ENCODE results near the gene SLIT3. TPM values are rescaled to one million over a fixed set of nuclear protein-coding genes. Genes with fewer than 3 reads are reported as not detected.

The SLIT3 gene
- total RNA-seq, 1 experiment from 2014 or later: 0.92 TPM

DNA sequence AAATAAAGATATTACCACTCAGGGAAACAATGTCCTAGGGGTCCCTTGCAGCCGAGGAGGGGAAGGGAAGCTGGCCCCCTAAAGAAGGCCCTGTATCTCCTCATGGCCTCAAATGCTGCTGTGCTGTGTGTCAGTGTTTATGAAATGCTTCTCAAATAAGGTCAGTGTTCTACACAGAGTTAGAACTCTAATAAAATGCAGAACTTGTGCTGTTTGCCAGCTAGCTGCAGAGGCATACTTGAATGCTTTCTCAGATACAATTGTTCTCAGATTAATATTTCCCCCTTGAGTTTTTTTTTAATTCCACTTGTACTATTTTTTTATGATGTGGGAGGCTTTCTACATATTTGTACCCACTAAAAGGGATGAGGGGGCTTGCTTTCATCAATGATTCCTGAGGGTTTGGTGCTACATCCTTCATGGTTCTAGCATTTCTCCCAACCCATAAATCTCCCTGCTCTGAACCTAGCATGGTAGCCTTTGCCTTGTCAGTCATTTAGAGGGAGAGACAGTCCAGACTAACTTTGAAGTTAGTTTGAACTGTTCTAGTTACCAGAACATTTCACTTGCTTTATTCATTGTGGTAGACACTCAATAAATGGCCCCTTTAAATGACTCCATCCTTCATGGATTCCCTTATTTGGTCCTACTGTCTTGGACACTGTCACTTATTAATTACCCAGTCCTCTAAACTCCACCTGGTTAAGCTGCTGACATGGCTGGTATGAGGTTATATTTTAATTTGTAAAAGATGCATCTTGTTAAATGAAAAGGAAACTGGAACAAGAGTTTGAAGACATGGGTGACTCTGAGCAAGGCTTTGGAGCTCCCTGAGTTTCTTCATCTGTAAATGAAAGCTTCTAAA is 12.6 kb downstream of the SLIT3 start:
- H2AK5ac ChIP-seq (ENCODE audit: insufficient read length, low read length): no peak overlapping the region
- no peak overlapping the region for H2BK120ac ChIP-seq (ENCODE audit: low read depth, low read length, poor library complexity, severe bottlenecking)
- WGBS (ENCODE audit: extremely low coverage, insufficient read length, low lambda C conversion rate): no CpG with 5 or more reads among the region's 1 CpG
- H3K36me3 Mint-ChIP-seq (ENCODE audit: insufficient read depth in 1 of 3, low read depth in 3 of 3): no peaks in the 10 kb centered on the region
- H3K4me1 Mint-ChIP-seq: no peaks in the 10 kb centered on the region
- no peak overlapping the region for H2AFZ ChIP-seq (ENCODE audit: low read length)
- H3K23ac ChIP-seq (ENCODE audit: insufficient read length, low read depth, low read length): no peak overlapping the region
- no peak overlapping the region for H4K8ac ChIP-seq (replicated peaks; ENCODE audit: insufficient read length, low read depth, low read length)
- no peak overlapping the region for H3T11ph ChIP-seq (ENCODE audit: low read length)
- H4K91ac ChIP-seq (ENCODE audit: insufficient read length, low read depth, low read length): no peak overlapping the region
- H3K27ac Mint-ChIP-seq: no peak overlapping the region
- H3K4me1 ChIP-seq (ENCODE audit: insufficient read depth, low read length): no peaks in the 10 kb centered on the region
- no peaks in the 10 kb centered on the region for H3K23me2 ChIP-seq (ENCODE audit: insufficient read length, low read depth, low read length, poor library complexity, severe bottlenecking)
- no peak overlapping the region for H3K56ac ChIP-seq (ENCODE audit: insufficient read length, low read depth, low read length)
- no peak overlapping the region for H3K4me3 Mint-ChIP-seq
- H3K4me2 ChIP-seq (ENCODE audit: insufficient read depth, insufficient read length, low read length): no peak overlapping the region
- H3K9me3 ChIP-seq (ENCODE audit: control insufficient read depth, low read depth, low read length): no peaks in the 10 kb centered on the region
- no peaks in the 10 kb centered on the region for H3K79me2 ChIP-seq (ENCODE audit: insufficient read depth, low read length)
- no peak overlapping the region for H2BK20ac ChIP-seq (ENCODE audit: low read depth, low read length, poor library complexity, severe bottlenecking)
- H3K27ac ChIP-seq (ENCODE audit: insufficient read length, low read depth, low read length): no peak overlapping the region
- H3K4ac ChIP-seq (ENCODE audit: low read depth, low read length): no peak overlapping the region
- no peak overlapping the region for H2BK12ac ChIP-seq (ENCODE audit: insufficient read length, low read depth, low read length)
- H4K20me1 ChIP-seq (ENCODE audit: control insufficient read depth, insufficient read depth, insufficient read length): no peaks in the 10 kb centered on the region
- TF ChIP-seq, protein P1, sequence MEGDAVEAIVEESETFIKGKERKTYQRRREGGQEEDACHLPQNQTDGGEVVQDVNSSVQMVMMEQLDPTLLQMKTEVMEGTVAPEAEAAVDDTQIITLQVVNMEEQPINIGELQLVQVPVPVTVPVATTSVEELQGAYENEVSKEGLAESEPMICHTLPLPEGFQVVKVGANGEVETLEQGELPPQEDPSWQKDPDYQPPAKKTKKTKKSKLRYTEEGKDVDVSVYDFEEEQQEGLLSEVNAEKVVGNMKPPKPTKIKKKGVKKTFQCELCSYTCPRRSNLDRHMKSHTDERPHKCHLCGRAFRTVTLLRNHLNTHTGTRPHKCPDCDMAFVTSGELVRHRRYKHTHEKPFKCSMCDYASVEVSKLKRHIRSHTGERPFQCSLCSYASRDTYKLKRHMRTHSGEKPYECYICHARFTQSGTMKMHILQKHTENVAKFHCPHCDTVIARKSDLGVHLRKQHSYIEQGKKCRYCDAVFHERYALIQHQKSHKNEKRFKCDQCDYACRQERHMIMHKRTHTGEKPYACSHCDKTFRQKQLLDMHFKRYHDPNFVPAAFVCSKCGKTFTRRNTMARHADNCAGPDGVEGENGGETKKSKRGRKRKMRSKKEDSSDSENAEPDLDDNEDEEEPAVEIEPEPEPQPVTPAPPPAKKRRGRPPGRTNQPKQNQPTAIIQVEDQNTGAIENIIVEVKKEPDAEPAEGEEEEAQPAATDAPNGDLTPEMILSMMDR (conservative IDR thresholded peaks at IDR 0.05): no peak
- DNase-seq: no peak
- no peak overlapping the region for H3K14ac ChIP-seq (ENCODE audit: insufficient read depth, low read length)
- peaks cover 35% of the 10 kb centered on the region for H3K27me3 Mint-ChIP-seq (ENCODE audit: low read depth)
- no peak overlapping the region for H2BK5ac ChIP-seq (ENCODE audit: insufficient read length, low read length)
- no peak overlapping the region for H3K18ac ChIP-seq (ENCODE audit: insufficient read length, low read depth, low read length)
- H3K27me3 ChIP-seq (ENCODE audit: insufficient read depth, low read length): no peaks in the 10 kb centered on the region
- no peaks in the 10 kb centered on the region for H3K9me3 Mint-ChIP-seq
- H4K5ac ChIP-seq (ENCODE audit: insufficient read length, low read depth, low read length): no peak overlapping the region
- no peaks in the 10 kb centered on the region for H3K79me1 ChIP-seq (ENCODE audit: insufficient read depth, low read depth, low read length, poor library complexity, severe bottlenecking)
- no peak overlapping the region for H3K9ac ChIP-seq (ENCODE audit: extremely low read depth, insufficient read length, low read length)
- no peak overlapping the region for H2BK15ac ChIP-seq (ENCODE audit: low read depth, low read length)
